Measurements from ENCODE around the gene ALAS1.

ALAS1 gene

GRCh38 chr3:52222319-52223221 lies 24.6 kb downstream of the ALAS1 start:
- Histone ChIP-seq H3K4me1 (ENCODE audit: control insufficient read depth, insufficient read depth, low read length) (peaks cover 10% of the 10 kb centered on the region), H3K36me3 (ENCODE audit: control insufficient read depth in 2 of 2, insufficient read depth in 2 of 2, low read length in 2 of 2) (peaks cover 0 to 1% of the 10 kb centered on the region in 2 donors), H3K4me3 (ENCODE audit: low read length in 2 of 2) (no peak overlapping the region), H3K27me3 (ENCODE audit: control insufficient read depth in 1 of 2, insufficient read depth in 2 of 2, low read length in 2 of 2) (no peaks in the 10 kb centered on the region), H3K9me3 (ENCODE audit: control insufficient read depth in 2 of 2, low read length in 2 of 2) (no peaks in the 10 kb centered on the region), H3K9ac (ENCODE audit: low read length in 2 of 2) (no peak overlapping the region), H3K27ac (ENCODE audit: low read length) (no peak overlapping the region)

DNA sequence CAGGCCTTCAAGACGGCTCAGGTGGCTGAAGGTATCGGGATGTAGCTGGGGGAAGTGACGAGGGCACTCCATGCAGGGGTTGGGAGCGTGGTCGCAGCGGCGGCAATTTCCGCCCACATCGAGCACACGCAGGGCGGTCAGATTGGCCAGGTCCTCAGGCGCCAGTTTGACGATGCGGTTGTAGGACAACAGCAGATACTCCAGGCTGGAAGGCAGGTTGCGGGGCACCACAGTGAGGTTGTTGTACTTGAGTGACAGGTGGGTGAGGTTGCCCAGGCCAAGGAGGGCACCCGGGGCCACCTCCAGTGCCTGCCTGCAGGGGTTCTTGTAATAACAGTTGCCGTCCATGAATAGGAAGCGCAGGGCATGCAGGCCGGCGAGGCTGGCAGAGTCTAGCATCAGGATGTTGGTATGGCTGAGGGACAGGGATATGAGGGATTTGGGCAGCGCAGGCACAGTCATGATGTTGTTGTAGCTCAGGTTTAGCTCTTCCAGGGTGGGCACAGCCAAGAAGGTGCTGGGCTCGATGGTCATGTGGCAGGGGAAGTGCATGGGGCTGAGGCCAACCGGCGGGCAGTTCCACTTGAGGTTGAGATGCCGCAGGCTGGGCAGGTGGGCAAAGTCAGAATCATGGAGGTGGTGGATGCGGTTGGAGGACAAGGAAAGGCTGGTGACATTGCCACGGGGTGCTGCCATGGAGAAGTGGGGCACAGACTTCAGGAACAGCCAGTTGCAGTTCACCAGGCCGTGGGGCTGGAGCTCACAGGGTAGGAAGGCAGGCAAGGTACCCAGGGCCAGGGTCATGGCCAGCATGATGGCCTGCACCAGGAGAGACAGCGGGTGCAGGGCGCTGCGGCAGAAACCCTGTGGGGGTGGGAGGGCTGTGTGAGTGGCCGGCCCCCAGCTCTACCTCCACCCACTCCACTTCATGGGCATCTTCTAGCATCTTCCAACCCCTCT lies 25.8 kb downstream of the ALAS1 start:
- H3K4me3 ChIP-seq (ENCODE audit: low read length in 2 of 2), result no peak overlapping the region
- H3K27ac ChIP-seq (ENCODE audit: low read length), result no peak overlapping the region
- H3K27me3 ChIP-seq (ENCODE audit: control insufficient read depth in 1 of 2, insufficient read depth in 2 of 2, low read length in 2 of 2), result no peaks in the 10 kb centered on the region
- peaks cover 8% of the 10 kb centered on the region for H3K4me1 ChIP-seq (ENCODE audit: control insufficient read depth, insufficient read depth, low read length)
- H3K9me3 ChIP-seq (ENCODE audit: control insufficient read depth in 2 of 2, low read length in 2 of 2), result no peaks in the 10 kb centered on the region
- no peak overlapping the region for H3K9ac ChIP-seq (ENCODE audit: low read length in 2 of 2)
- peaks cover 2 to 7% of the 10 kb centered on the region in 2 donors for H3K36me3 ChIP-seq (ENCODE audit: control insufficient read depth in 2 of 2, insufficient read depth in 2 of 2, low read length in 2 of 2)

- no peak within 1 kb of the TSS for H3K9ac ChIP-seq (ENCODE audit: low read length in 2 of 2)
These were observed 27.7 kb downstream of the ALAS1 start, which contains the start of gene TLR9 for GRCh38 chr3:52225452-52226228. Gene TLR9 (minus strand): TSS chr3:52225645. CDS start chr3:52225529, 116 bp downstream.

DNA sequence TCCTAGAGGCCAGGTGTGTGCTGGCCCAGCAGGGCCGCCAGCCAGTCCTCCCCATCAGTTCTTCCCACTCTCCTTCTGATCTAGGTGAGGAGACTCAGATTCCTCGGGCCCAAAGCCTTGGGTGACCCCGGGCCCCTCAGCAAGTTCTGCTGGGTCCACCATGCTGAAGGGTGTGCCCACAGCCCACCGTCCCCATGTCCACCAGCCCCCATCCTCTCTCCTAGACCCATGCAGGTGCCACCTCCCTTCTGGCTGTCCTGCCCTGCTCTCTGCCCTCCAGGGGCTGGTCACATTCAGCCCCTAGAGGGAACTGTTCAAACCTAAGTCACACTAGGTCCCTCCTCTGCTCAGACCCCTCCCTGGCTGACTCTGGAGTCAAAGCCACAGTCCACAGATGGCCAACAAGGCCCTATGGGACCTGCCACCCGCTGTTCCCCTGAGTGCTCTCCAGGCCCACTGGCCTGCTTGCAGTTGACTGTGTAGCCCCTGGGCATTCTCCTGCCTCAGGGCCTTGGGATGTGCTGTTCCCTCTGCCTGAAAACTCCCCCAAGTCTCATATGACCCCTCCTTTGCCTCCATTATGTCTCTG lies 28.4 kb downstream of the ALAS1 start:
- H3K36me3 ChIP-seq (ENCODE audit: control insufficient read depth in 2 of 2, insufficient read depth in 2 of 2, low read length in 2 of 2), result peaks cover 28 to 31% of the 10 kb centered on the region in 2 donors
- no peak overlapping the region for H3K4me3 ChIP-seq (ENCODE audit: low read length in 2 of 2)
- no peaks in the 10 kb centered on the region for H3K27me3 ChIP-seq (ENCODE audit: control insufficient read depth in 1 of 2, insufficient read depth in 2 of 2, low read length in 2 of 2)
- no peaks in the 10 kb centered on the region for H3K9me3 ChIP-seq (ENCODE audit: control insufficient read depth in 2 of 2, low read length in 2 of 2)
- H3K4me1 ChIP-seq (ENCODE audit: control insufficient read depth, insufficient read depth, low read length), result peaks cover 3% of the 10 kb centered on the region
- no peak overlapping the region for H3K9ac ChIP-seq (ENCODE audit: low read length in 2 of 2)
- H3K27ac ChIP-seq (ENCODE audit: low read length), result no peak overlapping the region

More at GRCh38 chr3:52225452-52226228, 27.7 kb downstream of the ALAS1 start, which contains the start of gene TLR9:
- Histone ChIP-seq H3K27me3 (ENCODE audit: control insufficient read depth in 1 of 2, insufficient read depth in 2 of 2, low read length in 2 of 2) (no peaks in the 10 kb centered on the region), H3K27ac (ENCODE audit: low read length) (no peak within 1 kb of the TSS), H3K4me1 (ENCODE audit: control insufficient read depth, insufficient read depth, low read length) (peaks cover 6% of the 10 kb centered on the region), H3K36me3 (ENCODE audit: control insufficient read depth in 2 of 2, insufficient read depth in 2 of 2, low read length in 2 of 2) (peaks cover 21 to 24% of the 10 kb centered on the region in 2 donors), H3K4me3 (ENCODE audit: low read length in 2 of 2) (no peak within 1 kb of the TSS), H3K9me3 (ENCODE audit: control insufficient read depth in 2 of 2, low read length in 2 of 2) (no peaks in the 10 kb centered on the region)

DNA sequence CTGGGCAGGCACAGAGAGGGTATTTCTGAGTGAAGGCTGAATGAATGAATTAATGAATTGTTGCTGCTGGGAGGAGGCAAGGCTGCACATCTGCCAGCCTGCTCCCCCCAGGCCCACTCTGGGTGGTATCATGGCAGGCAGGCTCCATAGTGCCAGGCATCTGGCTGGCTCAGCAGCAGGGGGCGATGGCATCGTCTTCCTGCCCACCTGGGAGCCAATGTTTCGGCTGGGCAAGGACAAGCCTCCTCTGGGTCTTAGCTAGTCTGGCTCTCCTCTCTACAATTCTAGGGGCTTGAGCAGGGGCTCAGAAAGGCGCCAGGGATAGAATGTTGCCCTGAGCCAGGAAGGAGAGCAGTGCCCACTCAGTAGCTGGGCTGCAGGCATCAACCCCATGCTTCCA lies 29.2 kb downstream of the ALAS1 start:
- H3K27me3 ChIP-seq (ENCODE audit: control insufficient read depth in 1 of 2, insufficient read depth in 2 of 2, low read length in 2 of 2), result no peaks in the 10 kb centered on the region
- no peak overlapping the region for H3K9ac ChIP-seq (ENCODE audit: low read length in 2 of 2)
- no peak overlapping the region for H3K27ac ChIP-seq (ENCODE audit: low read length)
- peaks cover 29 to 31% of the 10 kb centered on the region in 2 donors for H3K36me3 ChIP-seq (ENCODE audit: control insufficient read depth in 2 of 2, insufficient read depth in 2 of 2, low read length in 2 of 2)
- peaks cover 2% of the 10 kb centered on the region for H3K4me1 ChIP-seq (ENCODE audit: control insufficient read depth, insufficient read depth, low read length)
- H3K9me3 ChIP-seq (ENCODE audit: control insufficient read depth in 2 of 2, low read length in 2 of 2), result no peaks in the 10 kb centered on the region
- no peak overlapping the region for H3K4me3 ChIP-seq (ENCODE audit: low read length in 2 of 2)

- Histone ChIP-seq H3K9ac (ENCODE audit: low read length in 2 of 2) (no peak overlapping the region), H3K36me3 (ENCODE audit: control insufficient read depth in 2 of 2, insufficient read depth in 2 of 2, low read length in 2 of 2) (peaks cover 29 to 34% of the 10 kb centered on the region in 2 donors), H3K4me1 (ENCODE audit: control insufficient read depth, insufficient read depth, low read length) (peaks cover 5% of the 10 kb centered on the region), H3K9me3 (ENCODE audit: control insufficient read depth in 2 of 2, low read length in 2 of 2) (no peaks in the 10 kb centered on the region), H3K27ac (ENCODE audit: low read length) (no peak overlapping the region), H3K4me3 (ENCODE audit: low read length in 2 of 2) (no peak overlapping the region), H3K27me3 (ENCODE audit: control insufficient read depth in 1 of 2, insufficient read depth in 2 of 2, low read length in 2 of 2) (no peaks in the 10 kb centered on the region)
These were observed 29.8 kb downstream of the ALAS1 start for GRCh38 chr3:52227766-52228165.

GRCh38 chr3:52228266-52228665 lies 30.3 kb downstream of the ALAS1 start:
- H3K36me3 ChIP-seq (ENCODE audit: control insufficient read depth in 2 of 2, insufficient read depth in 2 of 2, low read length in 2 of 2), result peaks cover 29 to 38% of the 10 kb centered on the region in 2 donors

DNA sequence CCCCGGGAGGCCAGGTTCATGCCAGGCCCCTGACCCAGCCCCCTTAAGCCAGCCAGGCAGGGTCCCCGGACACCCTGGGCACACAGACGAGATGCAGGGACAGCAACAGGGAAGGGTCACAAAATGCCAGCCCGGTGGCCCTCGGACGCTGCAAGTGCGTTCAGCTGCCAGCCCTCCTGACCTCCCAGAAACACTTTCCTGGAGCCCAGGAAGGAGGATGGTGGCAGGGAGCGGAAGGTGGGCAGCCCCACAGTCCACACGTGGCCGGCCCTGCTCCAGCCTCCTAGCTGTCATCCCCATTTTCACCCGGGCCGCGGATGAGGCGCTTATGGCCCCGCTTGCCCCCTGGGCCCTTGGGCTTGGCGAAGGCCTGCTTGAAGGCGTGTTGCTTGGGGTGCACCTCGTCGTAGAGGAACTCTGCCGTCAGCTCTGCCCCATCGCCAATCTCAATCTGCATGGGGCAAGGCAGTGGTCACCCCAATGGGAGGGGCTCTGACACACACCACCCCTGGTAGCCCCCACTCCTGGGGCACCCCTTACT lies 30.9 kb downstream of the ALAS1 start:
- Histone ChIP-seq H3K9ac (ENCODE audit: low read length in 2 of 2) (no peak overlapping the region), H3K27ac (ENCODE audit: low read length) (no peak overlapping the region), H3K4me3 (ENCODE audit: low read length in 2 of 2) (no peak overlapping the region), H3K36me3 (ENCODE audit: control insufficient read depth in 2 of 2, insufficient read depth in 2 of 2, low read length in 2 of 2) (peaks cover 29 to 38% of the 10 kb centered on the region in 2 donors), H3K27me3 (ENCODE audit: control insufficient read depth in 1 of 2, insufficient read depth in 2 of 2, low read length in 2 of 2) (no peaks in the 10 kb centered on the region), H3K9me3 (ENCODE audit: control insufficient read depth in 2 of 2, low read length in 2 of 2) (no peaks in the 10 kb centered on the region), H3K4me1 (ENCODE audit: control insufficient read depth, insufficient read depth, low read length) (peaks cover 5% of the 10 kb centered on the region)

More at GRCh38 chr3:52228266-52228665, 30.3 kb downstream of the ALAS1 start:
- no peak overlapping the region for H3K9ac ChIP-seq (ENCODE audit: low read length in 2 of 2)
- no peaks in the 10 kb centered on the region for H3K9me3 ChIP-seq (ENCODE audit: control insufficient read depth in 2 of 2, low read length in 2 of 2)
- no peaks in the 10 kb centered on the region for H3K27me3 ChIP-seq (ENCODE audit: control insufficient read depth in 1 of 2, insufficient read depth in 2 of 2, low read length in 2 of 2)
- H3K27ac ChIP-seq (ENCODE audit: low read length), result no peak overlapping the region
- no peak overlapping the region for H3K4me3 ChIP-seq (ENCODE audit: low read length in 2 of 2)
- H3K4me1 ChIP-seq (ENCODE audit: control insufficient read depth, insufficient read depth, low read length), result peaks cover 5% of the 10 kb centered on the region

GRCh38 chr3:52229656-52230055 lies 31.7 kb downstream of the ALAS1 start:
- Histone ChIP-seq H3K36me3 (ENCODE audit: control insufficient read depth in 2 of 2, insufficient read depth in 2 of 2, low read length in 2 of 2) (peaks cover 32 to 40% of the 10 kb centered on the region in 2 donors), H3K27ac (ENCODE audit: low read length) (no peak overlapping the region)

More at GRCh38 chr3:52229656-52230055, 31.7 kb downstream of the ALAS1 start:
- Histone ChIP-seq H3K4me3 (ENCODE audit: low read length in 2 of 2) (no peak overlapping the region), H3K27me3 (ENCODE audit: control insufficient read depth in 1 of 2, insufficient read depth in 2 of 2, low read length in 2 of 2) (no peaks in the 10 kb centered on the region), H3K9ac (ENCODE audit: low read length in 2 of 2) (no peak overlapping the region), H3K9me3 (ENCODE audit: control insufficient read depth in 2 of 2, low read length in 2 of 2) (no peaks in the 10 kb centered on the region), H3K4me1 (ENCODE audit: control insufficient read depth, insufficient read depth, low read length) (peaks cover 8% of the 10 kb centered on the region)
